ENCODE results near the gene ABCC12. TPM values are rescaled to one million over a fixed set of nuclear protein-coding genes. Genes with fewer than 3 reads are reported as not detected.

Gene ABCC12
- total RNA-seq, 1 experiment from 2014 or later: not detected

GRCh38 chr16:48113001-48113400 is 42.8 kb downstream of the ABCC12 start:
- Histone ChIP-seq H3K9ac (ENCODE audit: low read length) (no peak overlapping the region), H3K36me3 (ENCODE audit: control insufficient read depth in 1 of 2, insufficient read depth in 2 of 2, low read length in 2 of 2) (no peaks in the 10 kb centered on the region), H3K27me3 (ENCODE audit: insufficient read depth, low read length) (peaks cover 42% of the 10 kb centered on the region), H3K9me3 (ENCODE audit: control insufficient read depth in 1 of 2, insufficient read depth in 1 of 2, low read depth in 1 of 2, low read length in 2 of 2) (no peaks in the 10 kb centered on the region), H3K27ac (ENCODE audit: low read depth, low read length) (no peak overlapping the region), H3K9me2 (ENCODE audit: insufficient read depth) (no peaks in the 10 kb centered on the region), H3K79me2 (ENCODE audit: insufficient read depth, low read length) (no peaks in the 10 kb centered on the region), H3K4me1 (ENCODE audit: control insufficient read depth in 1 of 2, insufficient read depth in 2 of 2, low read length in 2 of 2) (peaks cover 0 to 7% of the 10 kb centered on the region in 2 experiments; a peak in 2 of 4 replicates), H4K20me1 (ENCODE audit: insufficient read depth) (no peaks in the 10 kb centered on the region), H2AFZ (ENCODE audit: low read depth, low read length, poor library complexity, severe bottlenecking) (no peak overlapping the region), H3K4me2 (ENCODE audit: low read length) (no peak overlapping the region), H3K4me3 (replicated peaks in 1 of 2; ENCODE audit: low read depth in 1 of 2, low read length in 2 of 2) (no peak overlapping the region)
- TF ChIP-seq EZH2phosphoT487 (IDR thresholded peaks at IDR 0.05; ENCODE audit: borderline replicate concordance) (no peak), ATF3 (IDR thresholded peaks at IDR 0.05) (no peak), ELF1 (IDR thresholded peaks at IDR 0.05; ENCODE audit: borderline replicate concordance, low read depth) (no peak), CBX3 (IDR thresholded peaks at IDR 0.05; ENCODE audit: low read depth) (no peak), SIN3A (IDR thresholded peaks at IDR 0.05; ENCODE audit: low read depth) (no peak)
- RAD21 ChIA-PET (ENCODE audit: low non-redundant PET in 1 of 2, low total read pairs in 2 of 2, uncharacterized antibody in 2 of 2, unreplicated experiment in 2 of 2): interaction anchor here in 1 of 2 experiments (1.7 kb wide), 1 partner anchor 971 kb away, joined by 7 read pairs; no protein-coding TSS in a partner anchor
- ATAC-seq (no peak), DNase-seq (ENCODE audit: low read depth, low spot score) (no peak)
- POLR2A ChIA-PET: no interaction called here
- intact Hi-C loops (cut with micrococcal nuclease): loop anchor here (5.0 kb wide), 1 partner anchor 1166 kb away; no protein-coding TSS in a partner anchor
- no TSS peak for BruUV-seq (replicated peaks)
- CTCF ChIA-PET: interaction anchor here (0.9 to 2.7 kb wide), 7 partner anchors 10 to 1075 kb away, joined by 3 to 17 read pairs (median 4); no protein-coding TSS in a partner anchor

GRCh38 chr16:48112600-48112999 is 43.2 kb downstream of the ABCC12 start:
- DNase-seq (ENCODE audit: low read depth, low spot score) (no peak), ATAC-seq (no peak)
- CTCF ChIA-PET: interaction anchor here (0.9 to 2.7 kb wide), 7 partner anchors 9 to 1075 kb away, joined by 3 to 17 read pairs (median 4); no protein-coding TSS in a partner anchor
- no peak for TF ChIP-seq CBX3 (IDR thresholded peaks at IDR 0.05; ENCODE audit: low read depth)
- BruUV-seq (replicated peaks): no TSS peak
- intact Hi-C loops (cut with micrococcal nuclease): loop anchor here (5.0 kb wide), 1 partner anchor 1165 kb away; no protein-coding TSS in a partner anchor
- POLR2A ChIA-PET: no interaction called here
- H4K20me1 ChIP-seq (ENCODE audit: insufficient read depth): no peaks in the 10 kb centered on the region
- H3K9me2 ChIP-seq (ENCODE audit: insufficient read depth): no peaks in the 10 kb centered on the region
- RAD21 ChIA-PET (ENCODE audit: low non-redundant PET in 1 of 2, low total read pairs in 2 of 2, uncharacterized antibody in 2 of 2, unreplicated experiment in 2 of 2): interaction anchor here in 1 of 2 experiments (1.7 kb wide), 1 partner anchor 971 kb away, joined by 7 read pairs; no protein-coding TSS in a partner anchor
- no peaks in the 10 kb centered on the region for H3K9me3 ChIP-seq (ENCODE audit: control insufficient read depth in 1 of 2, insufficient read depth in 1 of 2, low read depth in 1 of 2, low read length in 2 of 2)
- H2AFZ ChIP-seq (ENCODE audit: low read depth, low read length, poor library complexity, severe bottlenecking): no peak overlapping the region
- no peak overlapping the region for H3K4me3 ChIP-seq (replicated peaks in 1 of 2; ENCODE audit: low read depth in 1 of 2, low read length in 2 of 2)
- H3K4me2 ChIP-seq (ENCODE audit: low read length): no peak overlapping the region
- no peaks in the 10 kb centered on the region for H3K36me3 ChIP-seq (ENCODE audit: control insufficient read depth in 1 of 2, insufficient read depth in 2 of 2, low read length in 2 of 2)
- H3K9ac ChIP-seq (ENCODE audit: low read length): no peak overlapping the region
- H3K27me3 ChIP-seq (ENCODE audit: insufficient read depth, low read length): peaks cover 44% of the 10 kb centered on the region
- no peaks in the 10 kb centered on the region for H3K79me2 ChIP-seq (ENCODE audit: insufficient read depth, low read length)
- H3K27ac ChIP-seq (ENCODE audit: low read depth, low read length): no peak overlapping the region
- H3K4me1 ChIP-seq (ENCODE audit: control insufficient read depth in 1 of 2, insufficient read depth in 2 of 2, low read length in 2 of 2): peaks cover 0 to 6% of the 10 kb centered on the region in 2 experiments; a peak in 2 of 4 replicates

All from HCT116 (cell line).